NCI-H82 treated with DMSO at 0.1 percent for 48 hours (cell line): ENCODE results near the gene NFAM1.

ENCODE experiments used
- DNase-seq: peaks from one replicate; lab custom pipeline; 2025; ENCODE audit not compliant: unreplicated experiment; lab: John Stamatoyannopoulos, UW

NFAM1 gene

DNA sequence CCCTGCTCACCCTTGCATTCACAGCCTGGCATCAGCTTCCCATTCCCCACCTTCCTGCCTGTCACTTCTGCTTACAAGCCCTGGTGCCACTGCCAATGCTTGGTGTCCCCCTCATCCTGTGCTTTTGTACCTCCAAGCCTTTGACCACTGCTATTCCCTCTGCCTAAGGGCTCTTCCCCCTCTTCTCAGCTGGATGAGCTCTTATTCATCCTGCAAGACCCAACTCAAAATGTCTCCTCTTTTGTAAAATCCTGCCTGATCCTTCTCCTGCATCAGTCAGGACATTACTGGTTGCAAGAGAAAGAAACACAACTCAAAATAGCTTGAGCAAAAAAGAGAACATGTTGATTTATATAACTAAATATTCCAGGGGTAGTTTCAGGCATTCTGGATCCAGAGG lies 94.8 kb downstream of the NFAM1 start:
- DNase-seq, result no peak

DNA sequence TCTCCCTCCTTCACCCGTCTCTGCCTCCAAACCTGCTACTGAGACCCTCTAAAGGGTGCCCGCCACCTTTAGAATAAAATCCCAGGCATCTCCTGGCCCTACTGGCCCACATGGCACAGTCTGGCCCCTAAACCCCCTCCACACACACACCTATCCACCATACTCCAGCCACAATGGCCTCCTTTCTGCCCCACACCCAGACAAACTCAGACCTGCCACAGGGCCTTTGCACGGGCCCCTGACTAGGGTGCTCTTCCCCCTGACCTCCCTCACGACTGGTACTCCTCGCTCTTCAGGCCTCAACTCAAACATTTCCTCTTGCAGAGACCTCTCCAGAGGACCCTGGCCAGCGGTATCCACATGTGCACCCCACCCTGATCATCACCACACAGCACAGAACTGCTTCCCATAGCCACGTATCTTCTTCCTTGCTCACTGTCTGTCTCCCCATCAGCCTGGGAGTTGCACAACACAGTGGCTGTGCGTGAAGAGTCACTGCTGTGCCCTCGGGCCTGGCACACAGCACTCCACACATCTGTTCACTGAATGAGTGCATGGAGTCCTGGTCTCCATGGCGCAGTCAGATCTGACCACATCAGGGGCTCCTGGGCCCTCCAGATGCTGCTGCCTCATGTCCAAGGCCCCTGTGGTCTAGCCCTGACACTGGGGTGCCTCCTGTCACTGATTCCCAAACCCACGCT lies 95.5 kb downstream of the NFAM1 start:
- no peak for DNase-seq

DNA sequence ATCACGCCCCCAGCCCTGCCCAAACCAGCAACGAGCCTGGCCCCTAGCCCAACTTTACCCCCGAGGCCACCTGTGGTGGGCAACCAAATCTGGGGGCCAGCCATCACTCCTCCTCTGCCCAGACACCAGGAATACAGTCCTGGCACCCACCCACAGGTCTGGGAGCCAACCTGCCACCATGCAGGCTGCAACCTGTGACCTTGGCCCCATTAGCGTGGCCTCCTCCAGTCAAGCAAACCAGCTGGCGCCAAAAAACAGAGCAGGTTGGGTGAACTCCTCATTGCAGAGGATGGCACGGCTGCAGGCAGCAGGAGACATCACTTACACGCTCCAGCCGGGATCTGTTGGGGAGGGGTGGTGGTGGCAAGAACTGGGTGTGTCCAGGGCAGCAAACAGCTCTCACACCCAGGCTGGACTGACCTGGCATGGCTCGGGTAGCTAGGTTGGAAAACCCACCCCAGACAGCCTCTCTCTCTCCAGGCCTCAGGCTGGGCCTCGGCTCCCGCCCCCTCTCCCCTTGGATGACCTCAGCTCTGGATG lies 96.3 kb downstream of the NFAM1 start:
- DNase-seq, result no peak

DNA sequence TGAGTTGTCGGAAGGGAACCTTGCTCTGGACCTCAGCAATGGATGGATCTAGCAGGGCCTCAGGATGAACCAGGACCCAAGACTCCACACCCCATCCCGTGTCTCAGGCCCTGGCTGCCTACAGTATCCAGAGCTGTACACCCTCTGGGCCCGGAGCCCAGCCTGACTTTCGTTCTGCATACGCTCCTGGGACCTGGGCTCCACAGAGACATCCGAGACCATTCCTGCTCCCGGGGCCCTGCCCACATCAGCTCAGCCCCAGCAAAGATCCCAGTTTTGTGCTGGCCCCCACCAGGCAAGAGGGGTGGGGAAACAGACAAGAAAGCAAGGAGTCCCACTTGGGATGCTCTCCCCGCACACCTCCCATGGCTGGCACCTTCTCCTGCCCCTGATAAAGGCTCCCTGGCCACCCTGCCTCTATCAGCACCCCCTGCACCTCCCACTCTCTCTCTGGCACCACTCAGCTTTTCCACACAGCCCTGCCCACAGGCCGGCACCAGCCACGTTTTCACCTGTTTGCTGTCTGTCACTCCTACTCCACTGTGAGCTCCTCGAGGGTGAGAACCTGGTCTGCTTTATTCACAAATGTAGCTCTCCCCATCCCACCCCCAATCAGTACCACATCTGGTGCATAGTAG lies 97.2 kb downstream of the NFAM1 start:
- no peak for DNase-seq

DNA sequence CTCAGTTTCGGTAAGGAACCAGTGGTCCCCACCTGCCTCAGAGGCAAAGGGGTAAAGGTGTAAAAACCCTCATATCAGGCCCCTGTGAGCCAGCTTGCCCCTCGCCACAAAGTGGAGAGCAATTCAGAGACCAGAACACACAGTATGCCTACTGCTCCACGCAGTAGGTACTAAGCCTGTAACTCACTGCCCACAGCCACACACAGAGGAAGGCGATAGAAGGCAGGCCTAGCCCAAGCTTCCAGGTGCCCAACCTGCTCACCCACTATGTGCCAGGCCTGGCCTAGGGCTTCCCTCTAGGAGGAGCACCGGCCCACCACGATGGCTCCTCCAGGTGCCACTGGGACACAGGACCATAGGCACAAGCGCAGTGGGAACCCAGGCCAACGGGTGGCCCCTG lies 98.7 kb downstream of the NFAM1 start:
- DNase-seq, result no peak

DNA sequence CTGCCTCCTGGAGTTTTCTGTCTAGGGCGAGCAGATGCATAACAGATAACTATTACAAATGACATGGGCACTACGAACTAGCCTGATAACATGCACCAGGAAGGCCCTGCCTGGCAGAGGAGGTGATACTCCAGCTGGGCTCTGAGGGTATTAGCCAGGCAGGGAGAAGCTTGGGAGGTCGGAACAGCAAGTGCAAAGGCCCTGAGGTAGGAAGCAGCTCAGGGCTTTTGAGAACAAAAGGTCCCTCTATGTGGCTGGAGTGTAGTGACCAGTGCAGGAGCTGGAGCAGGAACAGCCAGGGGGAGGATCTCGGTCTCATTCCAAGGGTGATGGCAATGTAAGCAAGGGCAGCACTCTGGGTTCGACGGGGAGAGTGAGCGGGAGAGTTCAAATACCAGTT lies 100.1 kb downstream of the NFAM1 start:
- no peak for DNase-seq

- peak; percentile 13 for DNase-seq
These were observed 101.2 kb downstream of the NFAM1 start for GRCh38 chr22:42331014-42331413.
